Ovary (tissue), 9 donors: Measurements from ENCODE around the gene CSMD2. TPM values are rescaled to one million over a fixed set of nuclear protein-coding genes. Genes with fewer than 3 reads are reported as not detected.

ENCODE experiments used
- DNase-seq, 5 donors: peaks; one replicate each; pipeline ENCODE4 v3.0.0-alpha.2; 2019 to 2020
- H3K27ac ChIP-seq, 2 donors: fragments of 200-600 bp; one replicate each; pipeline versions ENCODE4 v1.5.1 to v1.8.0; 2019 to 2022
- H3K27me3 ChIP-seq: fragments of 200-600 bp; one replicate; pipeline ENCODE4 v1.8.0; 2022
- H3K36me3 ChIP-seq: fragments of 200-600 bp; sonication (generic); one replicate; pipeline ENCODE4 v1.5.1; 2019
- H3K4me1 ChIP-seq: one replicate; pipeline ENCODE4 v1.8.1; 2013; ENCODE audit warnings: mild to moderate bottlenecking, moderate library complexity; ENCODE audit not compliant: insufficient read depth
- H3K4me3 ChIP-seq: fragments of 200-600 bp; sonication (generic); one replicate; pipeline ENCODE4 v1.5.1; 2017
- H3K9me3 ChIP-seq, 2 donors: fragments of 200-600 bp in 1 of 2; sonication (generic) in 1 of 2; one replicate each; pipeline versions ENCODE4 v1.5.1 to v1.8.1; 2013 to 2019; ENCODE audit warnings: mild to moderate bottlenecking in 1 of 2, moderate library complexity in 1 of 2
- CTCF ChIP-seq, 3 donors: fragments of 450-650 bp in 2 of 3; fragments of 200-600 bp in 1 of 3; IDR thresholded peaks; one replicate each; pipeline versions ENCODE4 v1.5.1 to v1.8.0; 2016 to 2022; ENCODE audit warnings: antibody characterized with exemption in 3 of 3, mild to moderate bottlenecking in 1 of 3
- EP300 ChIP-seq: sonication (generic); formaldehyde crosslinking; IDR thresholded peaks from one replicate; pipeline ENCODE4 v1.6.1; 2017; ENCODE audit warnings: antibody characterized with exemption
- POLR2A ChIP-seq: fragments of 450-650 bp; IDR thresholded peaks from one replicate; pipeline ENCODE4 v1.6.1; 2017; ENCODE audit warnings: antibody characterized with exemption, mild to moderate bottlenecking, moderate library complexity
- WGBS, 3 donors: extraction: QIAGEN DNeasy Blood & Tissue Kit in 1 of 3; methylation state at CpG; one replicate each; pipeline versions ENCODE4 v1.1.5 to v1.1.7; 2013 to 2017; 5-methylcytosine and 5-hydroxymethylcytosine counted together
- intact Hi-C, 4 donors: fragments of 100-400 bp; cut with DNase I; formaldehyde crosslinking; loops; one replicate each; pipeline versions ENCODE4 v1.11.0 to v1.15.1; 2022 to 2023
- polyA plus RNA-seq, 2 donors: library from polyadenylated mRNA; stranded (reverse); fragments of 200-250 nt in 1 of 2; fragments of 350-450 nt in 1 of 2; fragmentation: Illumina TruSeq in 1 of 2; extraction: RNeasy Lipid Tissue Mini Kit (QIAGEN cat#74804) in 1 of 2; gene quantifications; one replicate each; pipeline ENCODE4 v1.2.3, GENCODE V29; 2013 to 2014
- total RNA-seq, 7 donors: library from RNA; depleted of rRNA in 2 of 7; stranded (reverse); fragments of >200 nt in 2 of 7; fragmentation: NEBNext Ultra II Directional in 3 of 7; extraction: Animal tissue kit (Norgen Biotek cat#: 25700) in 3 of 7; gene quantifications; one replicate each; pipeline versions ENCODE4 v1.1.0 to v1.2.4, GENCODE V29; 2016 to 2023
- donor health status: DM: no; HTN: no; CAD: no; lungs with moderate emphysema.
- donor health status: DM: no; HTN: no; CAD: no.
- donor health status: Bipolar disorder and iron deficiency.
- donor health status: DM: yes; HTN: yes; CAD: no.
- donor health status: DM: no; HTN: no; CAD: no.
- donor health status: DM: yes; HTN: yes; CAD: no.

CSMD2 gene
- total and polyA plus RNA-seq, 9 donors = 0.04 to 1.6 (median 0.18) TPM; not detected in 3

- intact Hi-C loops = no loop called here
- no peaks in the 10 kb centered on the region for H3K9me3 ChIP-seq
- H3K4me3 ChIP-seq = no peak overlapping the region
- no peaks in the 10 kb centered on the region for H3K36me3 ChIP-seq
- DNase-seq = no peak
- H3K27me3 ChIP-seq = no peaks in the 10 kb centered on the region
- H3K4me1 ChIP-seq = peaks cover 3% of the 10 kb centered on the region
- no peak overlapping the region for H3K27ac ChIP-seq
- TF ChIP-seq CTCF (IDR thresholded peaks at IDR 0.05) = no peak
- TF ChIP-seq POLR2A = no peak
- TF ChIP-seq EP300 = no peak
Observed at GRCh38 chr1:33473900-33474299, 691.1 kb downstream of the CSMD2 start.

- peak within 1 kb of the TSS; percentile 57 for H3K4me3 ChIP-seq
- 0 to 1% (median 1%) methylated on average over 38 of the region's 38 CpGs for WGBS, 3 donors
- peak; percentile 96 to 98 (median 97) for DNase-seq
- TF ChIP-seq POLR2A (no peak), CTCF (IDR thresholded peaks at IDR 0.05) (no peak), EP300 (no peak)
- H3K36me3 ChIP-seq = no peaks in the 10 kb centered on the region
- H3K27ac ChIP-seq = peak within 1 kb of the TSS in 1 of 2 donors; percentile 53
- H3K9me3 ChIP-seq = no peaks in the 10 kb centered on the region
- no peaks in the 10 kb centered on the region for H3K27me3 ChIP-seq
- intact Hi-C loops = no loop called here
- peaks cover 3% of the 10 kb centered on the region for H3K4me1 ChIP-seq
Observed at GRCh38 chr1:33472269-33472980, 692.6 kb downstream of the CSMD2 start, which contains the start of gene ZSCAN20. Gene ZSCAN20 (plus strand): TSS chr1:33472645. CDS start chr1:33479289, 6,644 bp downstream.

- Histone ChIP-seq H3K4me3 (no peak overlapping the region), H3K9me3 (no peaks in the 10 kb centered on the region), H3K27ac (no peak overlapping the region), H3K36me3 (no peaks in the 10 kb centered on the region), H3K4me1 (peaks cover 3% of the 10 kb centered on the region), H3K27me3 (no peaks in the 10 kb centered on the region)
- no peak for DNase-seq
- 71 to 82% (median 76%) methylated on average over 4 of the region's 4 CpGs for WGBS, 3 donors
- TF ChIP-seq POLR2A (no peak), EP300 (no peak), CTCF (IDR thresholded peaks at IDR 0.05) (no peak)
- intact Hi-C loops = no loop called here
Observed at GRCh38 chr1:33471416-33471815, 693.6 kb downstream of the CSMD2 start.

GRCh38 chr1:33470495-33471012, 694.5 kb downstream of the CSMD2 start:
- H3K27me3 ChIP-seq = no peaks in the 10 kb centered on the region
- H3K36me3 ChIP-seq = no peaks in the 10 kb centered on the region
- intact Hi-C loops = no loop called here
- H3K9me3 ChIP-seq = no peaks in the 10 kb centered on the region
- TF ChIP-seq POLR2A (no peak), CTCF (IDR thresholded peaks at IDR 0.05) (peak; percentile 75 to 78 (median 78))
- H3K4me1 ChIP-seq = peaks cover 3% of the 10 kb centered on the region
- 3 to 4% (median 3%) methylated on average over 11 of the region's 11 CpGs for WGBS, 3 donors
- no peak overlapping the region for H3K27ac ChIP-seq
- DNase-seq = peak; percentile 67 to 84 (median 79)
- no peak overlapping the region for H3K4me3 ChIP-seq
